ENCODE measurements around the gene ATP1B2. TPM values are rescaled to one million over a fixed set of nuclear protein-coding genes. Genes with fewer than 3 reads are reported as not detected.

The ATP1B2 gene
- total and polyA plus RNA-seq, 2 of the 8 experiments (the other 6 are each of a cell fraction or from before 2014, with no cell fraction given): 9.1 to 21.0 TPM

DNA sequence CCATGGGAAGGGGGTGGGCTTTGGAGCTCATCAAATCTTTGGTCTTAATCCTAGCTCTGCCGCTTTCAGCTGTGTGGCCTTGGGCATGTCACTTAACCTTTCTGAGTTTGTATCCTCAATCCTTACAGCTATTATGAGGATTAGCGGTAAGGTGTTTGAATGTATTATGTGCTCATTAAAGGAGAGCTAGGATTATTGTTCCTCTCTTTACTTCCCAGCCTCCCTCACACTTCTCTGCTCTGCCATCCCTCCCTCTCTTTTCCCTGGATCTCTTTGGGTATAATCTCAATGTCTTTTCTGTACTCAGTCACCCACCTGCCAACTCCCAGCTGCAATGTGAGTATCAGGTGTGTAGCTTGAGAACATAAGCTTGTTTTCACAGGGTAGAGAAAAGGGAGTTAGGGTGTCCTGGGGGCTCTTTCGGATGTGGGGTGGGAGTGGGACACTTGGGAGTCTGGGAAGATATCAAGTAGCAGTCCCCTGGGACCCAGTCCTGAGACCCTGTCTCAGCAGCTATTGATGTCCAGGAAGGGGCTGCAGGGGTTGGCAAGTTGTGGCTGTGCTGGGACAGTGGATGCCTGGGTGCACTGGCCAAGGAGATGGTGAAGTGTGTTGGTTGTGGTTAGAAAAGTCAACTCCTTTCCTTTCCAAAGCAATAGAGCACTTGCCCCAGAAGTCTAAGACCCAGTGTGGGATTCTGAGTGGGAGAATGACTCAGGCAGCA, 56.1 kb downstream of the ATP1B2 start:
- no peak overlapping the region for H2BK5ac ChIP-seq (ENCODE audit: low read depth, low read length)
- H3K4me2 ChIP-seq (ENCODE audit: insufficient read depth in 1 of 2, low read depth in 2 of 2, low read length in 2 of 2): peak overlapping the region; percentile 82 to 90; a peak in 3 of 4 replicates
- FAIRE-seq (no peak), DNase-seq (ENCODE audit: low read depth in 1 of 2, low spot score in 2 of 2) (no peak)
- no peak overlapping the region for H3K23ac ChIP-seq (ENCODE audit: insufficient read length)
- CTCF ChIA-PET (ENCODE audit: partially characterized antibody): interaction anchor here (0.7 to 9.2 kb wide), 9 partner anchors 10 to 568 kb away, joined by 3 to 85 read pairs (median 3); partner anchors contain the start of genes DNAH2, SHBG, TP53 and WRAP53
- no peak overlapping the region for H3K27ac ChIP-seq (ENCODE audit: low read depth, low read length)
- no peak overlapping the region for H2BK15ac ChIP-seq (ENCODE audit: low read length)
- H4K20me1 ChIP-seq (replicated peaks in 1 of 2; ENCODE audit: control insufficient read depth in 1 of 2, insufficient read depth in 2 of 2, low read length in 2 of 2): peaks cover 2 to 7% of the 10 kb centered on the region in 2 experiments
- H3K27me3 ChIP-seq (replicated peaks in 1 of 4; ENCODE audit: control insufficient read depth in 3 of 4, extremely low read depth in 1 of 4, insufficient read depth in 3 of 4, low read length in 3 of 4): peaks cover 0 to 3% (median 1%) of the 10 kb centered on the region in 4 experiments; a peak in 2 of 7 replicates
- no peak overlapping the region for H4K5ac ChIP-seq (ENCODE audit: insufficient read length, low read depth, low read length)
- peak overlapping the region in 1 of 4 experiments; percentile 86; a peak in 3 of 8 replicates for H3K4me3 ChIP-seq (ENCODE audit: extremely low read depth in 1 of 4, insufficient read depth in 2 of 4, low read depth in 3 of 4, low read length in 4 of 4)
- no peak for TF ChIP-seq EGR1 (IDR thresholded peaks at IDR 0.05; ENCODE audit: borderline replicate concordance, low read depth, low read length)
- 0 out of 2 replicates have a peak, but pooled peaks have one; percentile 7 for TF ChIP-seq SUZ12 (IDR thresholded peaks at IDR 0.05; ENCODE audit: low read length)
- H3K9me3 ChIP-seq (ENCODE audit: insufficient read depth in 2 of 2, low read depth in 1 of 2, low read length in 1 of 2): no peaks in the 10 kb centered on the region
- H3K23me2 ChIP-seq (ENCODE audit: low read depth, low read length): peaks cover 19% of the 10 kb centered on the region; the same call in 1 of the 2 replicates
- H3K4me1 ChIP-seq (replicated peaks in 1 of 4; ENCODE audit: control insufficient read depth in 3 of 4, insufficient read depth in 4 of 4, low read length in 3 of 4): peaks cover 2 to 22% (median 18%) of the 10 kb centered on the region in 4 experiments
- no peak overlapping the region for H3K4ac ChIP-seq (replicated peaks; ENCODE audit: insufficient read length, low read depth, low read length)
- H3K79me1 ChIP-seq (ENCODE audit: low read depth, low read length): no peaks in the 10 kb centered on the region; the same call in 1 of the 2 replicates
- no peak overlapping the region for H4K8ac ChIP-seq (ENCODE audit: extremely low read depth, insufficient read depth, low read length)
- H2AFZ ChIP-seq (ENCODE audit: low read length): no peak overlapping the region
- no peak overlapping the region for H3K56ac ChIP-seq (replicated peaks; ENCODE audit: insufficient read length, low read depth, low read length)
- no peak overlapping the region for H3K14ac ChIP-seq (ENCODE audit: insufficient read length)
- no peak overlapping the region for H3K18ac ChIP-seq (ENCODE audit: extremely low read depth, low read length)
- H2BK20ac ChIP-seq (ENCODE audit: low read length): no peak overlapping the region
- peaks cover 0 to 3% (median under 1%) of the 10 kb centered on the region in 4 experiments; a peak in 1 of 8 replicates for H3K36me3 ChIP-seq (ENCODE audit: control insufficient read depth in 2 of 4, insufficient read depth in 4 of 4, low read length in 3 of 4)
- no peak overlapping the region for H4K91ac ChIP-seq (replicated peaks; ENCODE audit: insufficient read length, low read length)
- H2AK5ac ChIP-seq (ENCODE audit: low read depth, low read length): no peak overlapping the region
- H3K79me2 ChIP-seq (ENCODE audit: control insufficient read depth in 1 of 2, insufficient read depth in 2 of 2, low read length in 2 of 2): no peaks in the 10 kb centered on the region
- H2BK12ac ChIP-seq (ENCODE audit: low read depth, low read length): no peak overlapping the region
- POLR2A ChIA-PET (ENCODE audit: partially characterized antibody): interaction anchor here (0.6 to 11.4 kb wide), 11 partner anchors 10 to 123 kb away, joined by 3 to 186 read pairs (median 4); partner anchors contain the start of genes ATP1B2, DNAH2, MPDU1 and SAT2
- no peak overlapping the region for H2BK120ac ChIP-seq (replicated peaks; ENCODE audit: low read depth, low read length)
- 78% methylated on average over 3 of the region's 3 CpGs; no CpG with 5 or more reads in 1 of the 2 experiments for WGBS, 2 experiments (ENCODE audit: extremely low coverage in 1 of 2, insufficient coverage in 1 of 2, insufficient read length in 1 of 2, insufficient replicate concordance in 2 of 2, low coverage in 1 of 2, low lambda C conversion rate in 2 of 2, missing lambda C conversion rate in 1 of 2)
- H3K9ac ChIP-seq (replicated peaks in 1 of 4; ENCODE audit: extremely low read depth in 1 of 4, low read depth in 3 of 4, low read length in 3 of 4): no peak overlapping the region

All from H1 (cell line).